ENCODE data around the gene PCDHGB3.
A peak's percentile ranks its signal among the peaks of the same experiment; 100 is the strongest.
"Not testable (repeated sequence)": the region's sequence is repeated elsewhere in the genome, so short reads cannot be mapped to it uniquely, and the experiment has no call there.

Gene PCDHGB3

DNA sequence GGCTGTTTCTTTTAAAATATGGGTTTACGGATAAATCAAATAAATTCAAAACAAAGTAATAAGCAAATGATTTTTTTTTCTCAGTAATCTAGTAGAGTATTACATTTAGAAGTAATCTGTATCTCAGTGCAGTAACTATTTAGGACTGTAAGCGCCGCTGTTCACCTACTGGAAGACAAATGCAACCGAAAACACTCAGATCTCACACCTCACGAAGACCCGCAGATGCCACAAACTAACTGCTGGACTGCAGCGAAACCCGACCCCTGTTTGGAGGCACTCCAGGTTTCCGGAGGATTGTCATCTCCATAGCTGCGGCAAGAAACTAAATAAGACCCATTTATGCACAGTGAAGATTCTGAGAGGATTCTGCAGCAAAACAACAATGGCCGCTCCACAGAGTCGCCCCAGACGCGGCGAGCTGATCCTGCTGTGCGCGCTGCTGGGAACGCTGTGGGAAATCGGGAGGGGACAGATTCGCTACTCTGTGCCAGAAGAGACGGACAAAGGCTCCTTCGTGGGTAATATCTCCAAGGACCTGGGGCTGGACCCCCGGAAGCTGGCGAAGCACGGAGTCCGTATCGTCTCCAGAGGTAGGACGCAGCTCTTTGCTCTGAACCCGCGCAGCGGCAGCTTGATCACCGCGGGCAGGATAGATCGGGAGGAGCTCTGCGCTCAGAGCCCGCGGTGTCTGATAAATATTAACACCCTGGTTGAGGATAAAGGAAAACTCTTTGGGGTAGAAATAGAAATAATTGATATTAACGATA lies 22.6 kb downstream of the PCDHGB3 start, which contains the start of gene PCDHGA8:
PCDHGA8 (plus strand) TSS at position 205 of the 770 bp plus-strand sequence; CDS start at position 386, 181 bp downstream.
- DNase-seq (ENCODE audit: low read depth in 2 of 2) = no peak

DNA sequence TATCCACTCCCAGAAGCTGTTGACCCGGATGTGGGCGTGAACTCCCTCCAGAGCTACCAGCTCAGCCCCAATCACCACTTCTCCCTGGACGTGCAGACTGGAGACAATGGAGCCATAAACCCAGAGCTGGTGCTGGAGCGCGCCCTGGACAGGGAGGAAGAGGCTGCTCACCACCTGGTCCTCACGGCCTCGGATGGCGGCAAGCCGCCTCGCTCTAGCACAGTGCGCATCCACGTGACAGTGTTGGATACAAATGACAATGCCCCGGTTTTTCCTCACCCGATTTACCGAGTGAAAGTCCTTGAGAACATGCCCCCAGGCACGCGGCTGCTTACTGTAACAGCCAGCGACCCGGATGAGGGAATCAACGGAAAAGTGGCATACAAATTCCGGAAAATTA lies 23.2 kb downstream of the PCDHGB3 start:
- no peak for DNase-seq (ENCODE audit: low read depth in 2 of 2)

DNA sequence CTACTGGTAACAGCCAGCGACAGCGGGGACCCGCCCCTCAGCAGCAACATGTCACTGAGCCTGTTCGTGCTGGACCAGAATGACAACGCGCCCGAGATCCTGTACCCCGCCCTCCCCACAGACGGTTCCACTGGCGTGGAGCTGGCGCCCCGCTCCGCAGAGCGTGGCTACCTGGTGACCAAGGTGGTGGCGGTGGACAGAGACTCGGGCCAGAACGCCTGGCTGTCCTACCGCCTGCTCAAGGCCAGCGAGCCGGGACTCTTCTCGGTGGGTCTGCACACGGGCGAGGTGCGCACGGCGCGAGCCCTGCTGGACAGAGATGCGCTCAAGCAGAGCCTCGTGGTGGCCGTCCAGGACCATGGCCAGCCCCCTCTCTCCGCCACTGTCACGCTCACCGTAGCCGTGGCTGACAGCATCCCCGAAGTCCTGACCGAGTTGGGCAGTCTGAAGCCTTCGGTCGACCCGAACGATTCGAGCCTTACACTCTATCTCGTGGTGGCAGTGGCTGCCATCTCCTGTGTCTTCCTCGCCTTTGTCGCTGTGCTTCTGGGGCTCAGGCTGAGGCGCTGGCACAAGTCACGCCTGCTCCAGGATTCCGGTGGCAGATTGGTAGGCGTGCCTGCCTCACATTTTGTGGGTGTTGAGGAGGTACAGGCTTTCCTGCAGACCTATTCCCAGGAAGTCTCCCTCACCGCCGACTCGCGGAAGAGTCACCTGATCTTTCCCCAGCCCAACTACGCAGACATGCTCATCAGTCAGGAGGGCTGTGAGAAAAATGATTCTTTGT lies 24.6 kb downstream of the PCDHGB3 start:
- not testable (repeated sequence) for DNase-seq (ENCODE audit: low read depth in 2 of 2)

DNA sequence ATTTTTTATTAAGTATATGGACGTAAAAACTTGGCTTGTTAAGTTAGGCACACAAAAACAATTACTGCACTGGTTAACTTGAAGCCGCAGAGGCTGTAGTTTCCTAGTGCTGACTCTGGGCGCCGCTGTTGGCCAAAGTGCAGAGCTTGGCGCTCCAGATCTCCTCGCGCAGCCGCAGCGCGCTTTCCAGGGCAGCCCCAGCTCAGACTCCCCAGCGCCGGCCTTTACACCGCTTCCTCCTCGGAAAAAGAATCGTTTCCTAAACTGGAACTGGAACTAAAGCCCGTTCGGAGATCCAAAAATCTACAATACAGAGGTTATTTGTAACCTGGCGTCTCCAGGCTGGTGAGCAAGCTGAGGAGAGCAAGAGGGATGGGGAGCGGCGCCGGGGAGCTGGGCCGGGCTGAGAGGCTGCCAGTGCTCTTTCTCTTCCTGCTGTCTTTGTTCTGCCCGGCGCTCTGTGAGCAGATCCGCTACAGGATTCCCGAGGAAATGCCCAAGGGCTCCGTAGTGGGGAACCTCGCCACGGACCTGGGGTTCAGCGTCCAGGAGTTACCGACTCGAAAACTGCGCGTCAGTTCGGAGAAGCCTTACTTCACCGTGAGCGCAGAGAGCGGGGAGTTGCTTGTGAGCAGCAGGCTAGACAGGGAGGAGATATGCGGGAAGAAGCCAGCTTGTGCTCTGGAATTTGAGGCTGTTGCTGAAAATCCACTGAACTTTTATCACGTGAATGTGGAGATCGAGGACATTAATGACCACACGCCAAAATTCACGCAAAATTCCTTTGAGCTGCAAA lies 27.9 kb downstream of the PCDHGB3 start, which contains the start of gene PCDHGB5:
PCDHGB5 (plus strand) TSS at position 192 of the 796 bp plus-strand sequence; CDS start at position 373, 181 bp downstream.
- not testable (repeated sequence) for DNase-seq (ENCODE audit: low read depth in 2 of 2)

DNA sequence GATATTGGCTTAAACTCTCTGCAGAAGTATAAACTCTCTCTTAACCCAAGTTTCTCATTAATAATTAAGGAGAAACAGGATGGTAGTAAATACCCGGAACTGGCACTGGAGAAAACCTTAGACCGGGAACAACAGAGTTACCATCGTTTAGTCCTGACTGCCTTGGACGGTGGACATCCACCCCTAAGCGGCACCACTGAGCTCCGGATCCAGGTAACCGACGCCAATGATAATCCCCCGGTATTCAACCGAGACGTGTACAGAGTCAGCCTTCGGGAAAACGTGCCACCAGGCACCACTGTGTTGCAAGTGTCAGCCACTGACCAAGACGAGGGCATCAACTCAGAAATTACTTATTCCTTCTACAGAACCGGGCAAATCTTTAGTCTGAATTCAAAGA lies 28.6 kb downstream of the PCDHGB3 start:
- no peak for DNase-seq (ENCODE audit: low read depth in 2 of 2)

DNA sequence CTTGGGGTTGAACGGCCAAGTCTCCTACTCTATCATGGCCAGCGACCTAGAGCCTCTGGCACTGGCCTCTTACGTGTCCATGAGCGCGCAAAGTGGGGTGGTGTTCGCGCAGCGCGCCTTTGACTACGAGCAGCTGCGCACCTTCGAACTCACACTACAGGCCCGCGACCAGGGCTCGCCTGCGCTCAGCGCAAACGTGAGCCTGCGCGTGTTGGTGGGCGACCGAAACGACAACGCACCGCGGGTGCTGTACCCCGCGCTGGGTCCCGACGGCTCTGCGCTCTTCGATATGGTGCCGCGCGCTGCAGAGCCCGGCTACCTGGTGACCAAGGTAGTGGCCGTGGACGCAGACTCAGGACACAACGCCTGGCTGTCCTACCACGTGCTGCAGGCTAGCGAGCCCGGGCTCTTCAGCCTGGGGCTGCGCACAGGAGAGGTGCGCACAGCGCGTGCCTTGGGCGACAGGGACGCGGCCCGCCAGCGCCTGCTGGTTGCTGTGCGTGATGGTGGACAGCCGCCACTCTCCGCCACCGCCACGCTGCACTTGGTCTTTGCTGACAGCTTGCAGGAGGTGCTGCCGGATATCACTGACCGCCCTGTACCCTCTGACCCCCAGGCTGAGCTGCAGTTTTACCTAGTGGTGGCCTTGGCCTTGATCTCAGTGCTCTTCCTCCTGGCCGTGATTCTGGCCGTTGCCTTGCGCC lies 29.7 kb downstream of the PCDHGB3 start:
- no peak for DNase-seq (ENCODE audit: low read depth in 2 of 2)

DNA sequence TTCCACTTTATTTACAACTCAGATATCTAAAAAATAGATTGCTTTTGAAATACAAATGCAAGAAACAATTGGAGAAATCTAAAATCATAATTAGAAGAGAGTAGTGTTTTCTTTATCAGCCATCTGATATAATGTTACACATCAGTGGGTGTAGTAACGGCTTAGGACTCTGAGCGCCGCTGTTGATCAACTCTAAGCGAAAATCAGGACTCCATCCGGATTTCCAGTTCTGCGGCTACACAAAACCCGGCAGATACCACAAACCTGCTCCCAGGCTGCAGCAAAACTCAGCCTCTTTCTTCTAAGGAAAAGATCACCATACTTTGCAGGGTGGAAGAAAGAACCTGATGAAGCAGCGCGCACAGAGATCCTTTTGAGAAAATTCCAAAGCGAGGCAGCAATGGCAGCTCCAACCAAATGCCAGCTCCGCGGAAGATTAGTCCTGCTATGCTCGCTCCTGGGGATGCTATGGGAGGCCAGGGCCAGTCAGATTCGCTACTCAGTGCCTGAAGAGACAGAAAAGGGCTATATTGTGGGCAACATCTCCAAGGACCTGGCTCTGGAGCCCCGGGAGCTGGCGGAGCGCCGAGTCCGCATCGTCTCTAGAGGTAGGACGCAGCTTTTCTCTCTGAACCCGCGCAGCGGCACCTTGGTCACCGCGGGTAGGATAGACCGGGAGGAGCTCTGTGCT lies 32.7 kb downstream of the PCDHGB3 start, which contains the start of gene PCDHGA9:
PCDHGA9 (plus strand) TSS at position 226 of the 691 bp plus-strand sequence; CDS start at position 401, 175 bp downstream.
- DNase-seq (ENCODE audit: low read depth in 2 of 2) = no peak

DNA sequence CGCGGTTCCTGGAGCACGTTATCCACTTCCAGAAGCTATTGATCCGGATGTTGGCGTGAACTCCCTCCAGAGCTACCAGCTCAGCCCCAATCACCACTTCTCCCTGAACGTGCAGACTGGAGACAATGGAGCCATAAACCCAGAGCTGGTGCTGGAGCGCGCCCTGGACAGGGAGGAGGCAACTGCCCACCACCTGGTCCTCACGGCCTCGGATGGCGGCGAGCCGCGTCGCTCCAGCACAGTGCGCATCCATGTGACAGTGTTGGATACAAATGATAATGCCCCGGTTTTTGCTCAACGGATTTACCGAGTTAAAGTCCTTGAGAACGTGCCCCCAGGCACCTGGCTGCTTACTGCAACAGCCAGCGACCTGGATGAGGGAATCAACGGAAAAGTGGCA lies 33.3 kb downstream of the PCDHGB3 start:
- DNase-seq (ENCODE audit: low read depth in 2 of 2) = no peak

DNA sequence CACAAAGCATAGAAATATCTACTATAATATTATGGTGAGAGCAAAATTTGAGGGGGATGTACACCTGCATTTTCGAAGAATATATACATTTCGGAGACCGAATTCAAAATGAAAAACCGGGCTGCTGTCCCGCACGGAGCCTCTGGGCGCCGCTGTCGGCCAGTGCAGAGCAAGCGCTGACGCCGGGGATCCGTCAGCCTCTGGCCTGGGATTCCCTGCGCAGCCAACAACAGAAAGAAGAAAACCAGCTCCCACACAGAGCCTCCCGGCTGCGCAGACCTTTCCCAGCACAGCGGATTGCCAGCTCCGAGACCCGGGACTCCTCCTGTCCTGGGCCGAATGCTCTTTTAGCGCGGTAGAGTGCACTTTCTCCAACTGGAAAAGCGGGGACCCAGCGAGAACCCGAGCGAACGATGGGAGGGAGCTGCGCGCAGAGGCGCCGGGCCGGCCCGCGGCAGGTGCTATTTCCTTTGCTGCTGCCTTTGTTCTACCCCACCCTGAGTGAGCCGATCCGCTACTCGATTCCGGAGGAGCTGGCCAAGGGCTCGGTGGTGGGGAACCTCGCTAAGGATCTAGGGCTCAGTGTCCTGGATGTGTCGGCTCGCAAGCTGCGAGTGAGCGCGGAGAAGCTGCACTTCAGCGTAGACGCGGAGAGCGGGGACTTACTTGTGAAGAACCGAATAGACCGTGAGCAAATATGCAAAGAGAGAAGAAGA lies 37.9 kb downstream of the PCDHGB3 start, which contains the start of gene PCDHGB6:
PCDHGB6 (plus strand) TSS at position 232 of the 716 bp plus-strand sequence; CDS start at position 414, 182 bp downstream.
- DNase-seq (ENCODE audit: low read depth in 2 of 2) = peak in 1 of 2 donors; percentile 12

DNA sequence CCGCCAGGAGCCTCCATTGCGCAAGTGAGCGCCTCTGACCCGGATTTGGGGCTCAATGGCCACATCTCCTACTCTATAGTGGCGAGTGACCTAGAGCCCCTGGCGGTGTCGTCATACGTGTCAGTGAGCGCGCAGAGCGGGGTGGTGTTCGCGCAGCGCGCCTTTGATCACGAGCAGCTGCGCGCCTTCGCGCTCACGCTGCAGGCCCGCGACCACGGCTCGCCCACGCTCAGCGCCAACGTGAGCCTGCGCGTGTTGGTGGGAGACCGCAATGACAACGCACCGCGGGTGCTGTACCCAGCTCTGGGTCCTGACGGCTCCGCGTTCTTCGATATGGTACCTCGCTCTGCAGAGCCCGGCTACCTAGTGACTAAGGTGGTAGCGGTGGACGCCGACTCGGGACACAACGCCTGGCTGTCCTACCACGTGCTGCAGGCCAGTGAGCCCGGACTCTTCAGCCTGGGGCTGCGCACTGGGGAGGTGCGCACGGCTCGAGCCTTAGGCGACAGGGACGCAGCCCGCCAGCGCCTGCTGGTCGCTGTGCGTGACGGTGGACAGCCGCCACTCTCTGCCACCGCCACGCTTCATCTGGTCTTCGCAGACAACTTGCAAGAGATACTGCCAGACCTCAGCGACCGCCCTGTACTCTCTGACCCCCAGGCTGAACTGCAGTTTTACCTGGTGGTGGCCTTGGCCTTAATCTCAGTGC lies 39.7 kb downstream of the PCDHGB3 start:
- no peak for DNase-seq (ENCODE audit: low read depth in 2 of 2)

DNA sequence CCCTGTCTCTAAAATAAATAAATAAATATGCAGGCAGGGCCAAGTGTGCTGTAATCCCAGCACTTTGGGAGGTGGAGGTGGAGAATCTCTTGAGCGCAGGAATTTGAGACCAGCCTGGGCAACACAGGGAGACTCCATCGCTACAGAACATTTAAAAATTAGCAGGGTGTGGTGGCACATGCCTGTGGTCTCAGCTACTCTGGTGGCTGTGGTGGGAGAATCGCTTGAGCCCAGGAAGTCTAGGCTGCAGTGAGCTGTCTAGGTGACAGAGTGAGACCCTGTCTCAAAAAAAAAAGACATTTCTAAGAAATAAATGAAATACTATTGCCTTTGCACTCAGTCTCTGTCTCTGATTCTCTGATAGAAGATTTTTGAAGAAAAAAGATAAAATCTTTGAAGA lies 41.5 kb downstream of the PCDHGB3 start:
- no peak for DNase-seq (ENCODE audit: low read depth in 2 of 2)

DNA sequence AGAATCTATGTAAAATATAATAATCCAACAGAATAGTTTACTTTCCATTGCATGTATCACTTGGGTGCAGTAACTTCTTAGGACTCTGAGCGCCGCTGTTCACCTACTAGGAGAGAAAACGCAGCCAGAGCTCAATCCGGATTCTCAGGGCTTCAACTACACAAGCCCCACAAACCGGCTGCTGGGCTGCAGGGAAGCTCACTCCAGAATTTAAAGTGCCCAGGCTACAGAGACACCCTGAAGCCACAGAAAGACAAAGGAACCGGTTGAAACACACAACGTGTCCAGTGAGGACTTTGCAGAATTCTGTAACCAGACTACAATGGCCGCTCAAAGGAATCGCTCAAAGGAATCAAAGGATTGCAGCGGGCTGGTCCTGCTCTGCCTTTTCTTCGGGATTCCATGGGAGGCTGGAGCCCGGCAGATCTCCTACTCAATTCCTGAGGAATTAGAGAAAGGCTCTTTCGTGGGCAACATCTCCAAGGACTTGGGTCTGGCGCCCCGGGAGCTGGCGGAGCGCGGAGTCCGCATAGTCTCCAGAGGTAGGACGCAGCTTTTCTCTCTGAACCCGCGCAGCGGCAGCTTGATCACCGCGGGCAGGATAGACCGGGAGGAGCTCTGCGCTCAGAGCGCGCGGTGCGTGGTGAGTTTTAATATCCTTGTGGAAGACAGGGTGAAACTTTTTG lies 43.0 kb downstream of the PCDHGB3 start, which contains the start of gene PCDHGA10:
PCDHGA10 (plus strand) TSS at position 134 of the 686 bp plus-strand sequence; CDS start at position 323, 189 bp downstream.
- peak in 1 of 2 donors; percentile 51 for DNase-seq (ENCODE audit: low read depth in 2 of 2)

DNA sequence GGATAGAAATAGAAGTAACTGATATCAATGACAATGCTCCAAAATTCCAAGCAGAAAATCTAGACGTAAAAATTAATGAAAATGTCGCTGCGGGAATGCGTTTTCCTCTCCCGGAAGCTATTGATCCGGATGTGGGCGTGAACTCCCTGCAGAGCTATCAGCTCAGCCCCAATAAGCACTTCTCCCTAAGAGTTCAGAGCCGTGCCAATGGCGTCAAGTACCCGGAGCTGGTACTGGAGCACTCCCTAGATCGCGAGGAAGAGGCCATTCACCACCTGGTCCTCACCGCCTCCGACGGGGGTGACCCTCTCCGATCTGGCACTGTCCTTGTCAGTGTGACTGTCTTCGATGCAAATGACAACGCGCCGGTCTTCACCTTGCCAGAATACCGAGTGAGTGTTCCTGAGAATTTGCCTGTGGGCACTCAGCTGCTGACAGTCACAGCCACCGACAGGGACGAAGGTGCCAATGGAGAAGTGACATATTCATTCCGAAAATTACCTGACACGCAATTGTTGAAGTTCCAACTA lies 43.6 kb downstream of the PCDHGB3 start:
- no peak for DNase-seq (ENCODE audit: low read depth in 2 of 2)

DNA sequence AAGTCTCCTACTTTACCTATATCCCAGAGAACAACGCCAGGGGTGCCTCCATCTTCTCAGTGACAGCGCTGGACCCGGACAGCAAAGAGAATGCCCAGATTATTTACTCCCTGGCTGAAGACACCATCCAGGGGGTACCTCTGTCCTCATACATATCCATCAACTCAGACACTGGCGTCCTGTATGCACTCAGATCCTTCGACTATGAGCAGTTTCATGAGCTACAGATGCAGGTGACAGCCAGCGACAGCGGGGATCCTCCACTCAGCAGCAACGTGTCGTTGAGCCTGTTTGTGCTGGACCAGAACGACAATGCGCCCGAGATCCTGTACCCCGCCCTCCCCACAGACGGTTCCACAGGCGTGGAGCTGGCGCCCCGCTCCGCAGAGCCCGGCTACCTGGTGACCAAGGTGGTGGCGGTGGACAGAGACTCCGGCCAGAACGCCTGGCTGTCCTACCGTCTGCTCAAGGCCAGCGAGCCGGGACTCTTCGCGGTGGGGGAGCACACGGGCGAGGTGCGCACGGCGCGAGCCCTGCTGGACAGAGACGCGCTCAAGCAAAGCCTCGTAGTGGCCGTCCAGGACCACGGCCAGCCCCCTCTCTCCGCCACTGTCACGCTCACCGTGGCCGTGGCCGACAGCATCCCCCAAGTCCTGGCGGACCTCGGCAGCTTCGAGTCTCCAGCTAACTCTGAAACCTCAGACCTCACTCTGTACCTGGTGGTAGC lies 44.7 kb downstream of the PCDHGB3 start:
- not testable (repeated sequence) for DNase-seq (ENCODE audit: low read depth in 2 of 2)

DNA sequence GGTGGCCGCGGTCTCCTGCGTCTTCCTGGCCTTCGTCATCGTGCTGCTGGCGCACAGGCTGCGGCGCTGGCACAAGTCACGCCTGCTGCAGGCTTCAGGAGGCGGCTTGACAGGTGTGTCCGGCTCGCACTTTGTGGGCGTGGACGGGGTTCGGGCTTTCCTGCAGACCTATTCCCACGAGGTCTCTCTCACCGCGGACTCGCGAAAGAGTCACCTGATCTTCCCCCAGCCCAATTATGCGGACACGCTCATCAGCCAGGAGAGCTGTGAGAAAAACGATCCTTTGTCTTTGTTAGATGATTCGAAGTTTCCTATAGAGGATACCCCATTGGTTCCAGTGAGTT lies 45.2 kb downstream of the PCDHGB3 start:
- DNase-seq (ENCODE audit: low read depth in 2 of 2) = not testable (repeated sequence)

DNA sequence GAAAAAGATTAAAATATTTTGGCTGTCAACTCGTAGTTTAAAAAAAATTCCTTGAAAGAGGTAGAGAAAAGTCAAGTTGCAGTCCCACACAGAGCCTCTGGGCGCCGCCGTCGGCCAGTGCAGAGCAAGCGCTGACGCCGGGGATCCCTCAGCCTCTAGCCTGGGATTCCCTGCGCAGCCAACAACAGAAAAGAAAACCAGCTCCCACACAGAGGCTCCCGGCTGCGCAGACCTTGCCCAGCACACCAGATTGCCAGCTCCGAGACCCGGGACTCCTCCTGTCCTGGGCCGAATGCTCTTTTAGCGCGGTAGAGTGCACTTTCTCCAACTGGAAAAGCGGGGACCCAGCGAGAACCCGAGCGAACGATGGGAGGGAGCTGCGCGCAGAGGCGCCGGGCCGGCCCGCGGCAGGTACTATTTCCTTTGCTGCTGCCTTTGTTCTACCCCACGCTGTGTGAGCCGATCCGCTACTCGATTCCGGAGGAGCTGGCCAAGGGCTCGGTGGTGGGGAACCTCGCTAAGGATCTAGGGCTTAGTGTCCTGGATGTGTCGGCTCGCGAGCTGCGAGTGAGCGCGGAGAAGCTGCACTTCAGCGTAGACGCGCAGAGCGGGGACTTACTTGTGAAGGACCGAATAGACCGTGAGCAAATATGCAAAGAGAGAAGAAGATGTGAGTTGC lies 47.6 kb downstream of the PCDHGB3 start, which contains the start of gene PCDHGB7:
PCDHGB7 (plus strand) TSS at position 184 of the 679 bp plus-strand sequence; CDS start at position 367, 183 bp downstream.
- peak; percentile 48 to 51 for DNase-seq (ENCODE audit: low read depth in 2 of 2)

Data from stimulated activated CD4-positive, alpha-beta T cell treated with anti-CD3 and anti-CD28 coated beads, Interleukin-4, amount 100 ng/mL, for 48 hours (primary cell).